Astrocyte (in vitro differentiated cells and primary cell): ENCODE measurements around the gene MYH15. TPM values are rescaled to one million over a fixed set of nuclear protein-coding genes. Genes with fewer than 3 reads are reported as not detected.

Experiments
- DNase-seq: peaks from one replicate; pipeline ENCODE4 v3.0.0-alpha.2; 2010; ENCODE audit warnings: low read depth
- FAIRE-seq: peaks from 2 replicates; lab custom pipeline; 2011; peaks lifted over from hg19 to GRCh38; lab: Jason Lieb, UNC
- H2AFZ ChIP-seq: 2 replicates; pipeline ENCODE4 v1.6.0; 2012; ENCODE audit warnings: low read depth, low read length, inconsistent platforms
- H3K27ac ChIP-seq: 2 replicates; pipeline ENCODE4 v1.5.1; 2011; ENCODE audit warnings: low read depth, low read length, inconsistent platforms
- H3K27me3 ChIP-seq: 2 replicates; pipeline ENCODE4 v1.6.0; 2011; ENCODE audit warnings: low read length, inconsistent platforms; ENCODE audit not compliant: insufficient read depth
- H3K36me3 ChIP-seq: 2 replicates; pipeline ENCODE4 v1.5.1; 2011; ENCODE audit warnings: low read length, inconsistent platforms; ENCODE audit not compliant: insufficient read depth
- H3K4me1 ChIP-seq: 2 replicates; pipeline ENCODE4 v1.5.1; 2011; ENCODE audit warnings: low read length, inconsistent platforms; ENCODE audit not compliant: insufficient read depth
- H3K4me2 ChIP-seq: 2 replicates; pipeline ENCODE4 v1.6.0; 2012; ENCODE audit warnings: low read length, inconsistent platforms
- H3K4me3 ChIP-seq: 2 replicates; pipeline ENCODE4 v1.5.1; 2011; ENCODE audit warnings: low read depth, mild to moderate bottlenecking, low read length, inconsistent platforms; ENCODE audit not compliant: insufficient read depth
- H3K79me2 ChIP-seq: 2 replicates; pipeline ENCODE4 v1.6.0; 2012; ENCODE audit warnings: mild to moderate bottlenecking, low read length, inconsistent platforms; ENCODE audit not compliant: insufficient read depth
- H3K9ac ChIP-seq: 2 replicates; pipeline ENCODE4 v1.6.0; 2012; ENCODE audit warnings: mild to moderate bottlenecking, low read length, inconsistent platforms
- H3K9me3 ChIP-seq: 2 replicates; pipeline ENCODE4 v1.5.1; 2012; ENCODE audit warnings: low read depth, mild to moderate bottlenecking, low read length, inconsistent platforms; ENCODE audit not compliant: insufficient read depth
- H4K20me1 ChIP-seq: 2 replicates; pipeline ENCODE4 v1.6.0; 2012; ENCODE audit warnings: low read length, inconsistent platforms; ENCODE audit not compliant: insufficient read depth
- H3K27ac Mint-ChIP-seq: one replicate; pipeline ENCODE4 v1.8.0; 2021; ENCODE audit warnings: mild to moderate bottlenecking, mixed read lengths; ENCODE audit not compliant: unreplicated experiment
- H3K27me3 Mint-ChIP-seq: one replicate; pipeline ENCODE4 v1.8.0; 2021; ENCODE audit warnings: low read depth, mixed read lengths; ENCODE audit not compliant: unreplicated experiment
- H3K36me3 Mint-ChIP-seq: one replicate; pipeline ENCODE4 v1.8.0; 2021; ENCODE audit warnings: low read depth, mixed read lengths; ENCODE audit not compliant: unreplicated experiment
- H3K4me1 Mint-ChIP-seq: one replicate; pipeline ENCODE4 v1.8.0; 2021; ENCODE audit warnings: low read depth, mixed read lengths; ENCODE audit not compliant: unreplicated experiment
- H3K4me3 Mint-ChIP-seq: one replicate; pipeline ENCODE4 v1.8.0; 2021; ENCODE audit warnings: mild to moderate bottlenecking, moderate library complexity, mixed read lengths; ENCODE audit not compliant: unreplicated experiment
- H3K9me3 Mint-ChIP-seq: one replicate; pipeline ENCODE4 v1.8.0; 2021; ENCODE audit warnings: mild to moderate bottlenecking, mixed read lengths; ENCODE audit not compliant: unreplicated experiment
- EZH2 ChIP-seq: IDR thresholded peaks from 2 replicates; pipeline ENCODE4 v1.6.1; 2012; ENCODE audit warnings: mild to moderate bottlenecking, low read length, inconsistent platforms; ENCODE audit not compliant: insufficient read depth
- total RNA-seq: library from RNA; stranded (reverse); gene quantifications from 2 replicates; pipeline ENCODE4 v1.2.1, GENCODE V29; 2021
- TF ChIP-seq, protein P1 (sequence below): IDR thresholded peaks from 2 replicates; pipeline ENCODE4 v1.5.1; 2011; ENCODE audit warnings: low read depth, mild to moderate bottlenecking, inconsistent platforms, low read length, moderate library complexity; ENCODE audit not compliant: insufficient read depth

Gene MYH15
- total RNA-seq, 1 donor from 2014 or later, result 0.59 TPM

DNA sequence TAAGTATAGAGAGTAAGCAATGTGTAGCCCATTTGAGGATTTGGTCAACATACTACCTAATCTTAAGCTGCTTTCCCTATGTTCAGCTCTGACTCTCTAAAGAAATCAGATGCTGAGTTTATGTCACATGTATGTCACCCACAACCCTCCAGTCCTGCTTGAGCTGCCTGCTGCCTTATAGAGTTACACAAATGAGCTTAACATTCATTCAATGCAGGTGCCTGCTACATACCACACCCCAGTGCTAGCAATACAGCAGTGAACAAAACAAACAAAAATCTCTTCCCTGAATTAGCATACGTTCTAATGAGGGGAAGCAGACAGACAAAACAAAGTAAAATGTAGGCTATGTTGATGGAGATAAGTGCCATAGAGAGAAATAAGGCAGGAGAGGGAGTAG lies 121.0 kb downstream of the MYH15 start:
- no peaks in the 10 kb centered on the region for H4K20me1 ChIP-seq

DNA sequence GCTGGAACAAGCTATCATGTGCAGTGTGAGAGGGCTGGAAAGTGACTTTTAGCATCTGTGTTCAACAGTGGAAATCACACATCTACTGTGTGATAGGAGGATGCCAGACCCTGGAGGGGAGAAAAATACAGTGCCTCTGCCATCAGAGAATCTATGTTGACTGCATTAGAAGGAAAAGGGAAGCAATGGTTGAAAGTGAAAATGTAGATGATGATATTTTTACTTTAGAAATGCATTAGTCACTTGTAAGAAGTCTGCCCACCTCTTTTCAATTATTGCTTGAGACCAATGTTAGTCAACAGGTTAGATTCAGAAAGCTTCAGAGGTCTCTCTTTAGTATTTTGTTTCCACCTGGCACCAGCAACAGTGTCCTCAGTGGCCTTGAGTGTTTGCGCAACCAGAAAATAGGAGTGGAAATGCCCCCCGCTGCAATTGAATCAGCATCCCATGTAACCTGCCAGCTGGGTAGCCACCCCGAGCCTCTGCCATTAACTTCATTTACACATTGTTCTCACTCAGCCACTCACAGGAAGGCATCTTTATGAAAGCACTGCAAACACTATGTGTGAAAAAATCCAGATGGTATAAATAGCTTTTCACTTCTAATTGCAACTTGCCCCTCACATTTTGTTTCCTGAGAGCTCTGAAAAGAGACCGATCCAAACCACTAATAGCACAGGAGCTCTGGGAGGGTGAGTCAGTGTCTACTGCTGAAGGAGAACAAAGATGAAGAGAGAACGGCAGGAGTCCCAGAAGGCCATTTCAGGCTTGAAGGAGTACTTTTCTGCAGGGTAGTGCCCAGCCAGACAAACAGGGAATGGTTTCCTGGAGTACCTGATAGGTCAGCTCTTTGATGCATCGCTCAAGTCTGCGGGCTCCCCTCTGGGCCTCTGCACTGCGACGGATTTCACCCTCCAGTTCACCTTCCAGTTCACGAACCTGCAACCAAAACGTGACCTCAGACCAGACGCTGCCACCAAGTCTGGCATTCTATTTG lies 122.0 kb downstream of the MYH15 start:
- Histone ChIP-seq H3K9ac (no peak overlapping the region), H3K36me3 (no peaks in the 10 kb centered on the region), H3K27me3 (no peaks in the 10 kb centered on the region), H3K9me3 (no peaks in the 10 kb centered on the region), H4K20me1 (no peaks in the 10 kb centered on the region), H3K4me1 (peaks cover 14% of the 10 kb centered on the region), H3K4me3 (no peak overlapping the region), H3K79me2 (no peaks in the 10 kb centered on the region), H2AFZ (peak overlapping the region; percentile 32), H3K4me2 (peak overlapping the region; percentile 40), H3K27ac (no peak overlapping the region)
- H3K4me1 Mint-ChIP-seq, result peaks cover 23% of the 10 kb centered on the region
- no peak overlapping the region for H3K4me3 Mint-ChIP-seq
- no peaks in the 10 kb centered on the region for H3K9me3 Mint-ChIP-seq
- no peaks in the 10 kb centered on the region for H3K36me3 Mint-ChIP-seq
- FAIRE-seq (no peak), DNase-seq (peak; percentile 64)
- H3K27ac Mint-ChIP-seq, result no peak overlapping the region
- TF ChIP-seq, protein P1, sequence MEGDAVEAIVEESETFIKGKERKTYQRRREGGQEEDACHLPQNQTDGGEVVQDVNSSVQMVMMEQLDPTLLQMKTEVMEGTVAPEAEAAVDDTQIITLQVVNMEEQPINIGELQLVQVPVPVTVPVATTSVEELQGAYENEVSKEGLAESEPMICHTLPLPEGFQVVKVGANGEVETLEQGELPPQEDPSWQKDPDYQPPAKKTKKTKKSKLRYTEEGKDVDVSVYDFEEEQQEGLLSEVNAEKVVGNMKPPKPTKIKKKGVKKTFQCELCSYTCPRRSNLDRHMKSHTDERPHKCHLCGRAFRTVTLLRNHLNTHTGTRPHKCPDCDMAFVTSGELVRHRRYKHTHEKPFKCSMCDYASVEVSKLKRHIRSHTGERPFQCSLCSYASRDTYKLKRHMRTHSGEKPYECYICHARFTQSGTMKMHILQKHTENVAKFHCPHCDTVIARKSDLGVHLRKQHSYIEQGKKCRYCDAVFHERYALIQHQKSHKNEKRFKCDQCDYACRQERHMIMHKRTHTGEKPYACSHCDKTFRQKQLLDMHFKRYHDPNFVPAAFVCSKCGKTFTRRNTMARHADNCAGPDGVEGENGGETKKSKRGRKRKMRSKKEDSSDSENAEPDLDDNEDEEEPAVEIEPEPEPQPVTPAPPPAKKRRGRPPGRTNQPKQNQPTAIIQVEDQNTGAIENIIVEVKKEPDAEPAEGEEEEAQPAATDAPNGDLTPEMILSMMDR, result no peak
- TF ChIP-seq EZH2, result no peak
- peaks cover 5% of the 10 kb centered on the region for H3K27me3 Mint-ChIP-seq

More for the DNA sequence above, 121.0 kb downstream of the MYH15 start:
- no peak for TF ChIP-seq EZH2
- TF ChIP-seq, protein P1, result no peak
- H3K27me3 Mint-ChIP-seq, result peaks cover 5% of the 10 kb centered on the region
- H3K4me3 ChIP-seq, result no peak overlapping the region
- no peaks in the 10 kb centered on the region for H3K9me3 ChIP-seq
- no peak overlapping the region for H3K27ac ChIP-seq
- H3K79me2 ChIP-seq, result no peaks in the 10 kb centered on the region
- no peaks in the 10 kb centered on the region for H3K36me3 Mint-ChIP-seq
- no peaks in the 10 kb centered on the region for H3K27me3 ChIP-seq
- H3K4me1 ChIP-seq, result peaks cover 14% of the 10 kb centered on the region
- no peaks in the 10 kb centered on the region for H3K36me3 ChIP-seq
- H3K9me3 Mint-ChIP-seq, result no peaks in the 10 kb centered on the region
- no peak overlapping the region for H2AFZ ChIP-seq
- H3K4me1 Mint-ChIP-seq, result peaks cover 23% of the 10 kb centered on the region
- H3K27ac Mint-ChIP-seq, result no peak overlapping the region
- no peak overlapping the region for H3K9ac ChIP-seq
- no peak overlapping the region for H3K4me2 ChIP-seq
- no peak for DNase-seq
- H3K4me3 Mint-ChIP-seq, result no peak overlapping the region
- no peak for FAIRE-seq
